OCI-LY7 (cell line): ENCODE data around the gene VCX3B. TPM values are rescaled to one million over a fixed set of nuclear protein-coding genes. Genes with fewer than 3 reads are reported as not detected.
"Not testable (repeated sequence)": the region's sequence is repeated elsewhere in the genome, so short reads cannot be mapped to it uniquely, and the experiment has no call there.

Experiments used
- BruUV-seq: library from RNA; stranded (reverse); fragments of 400-500 nt; replicated peaks from 2 replicates; lab custom pipeline; 2021; lab: Mats Ljungman, UMichigan
- CTCF ChIA-PET: fragments of 300-600 bp; sonication (Branson Sonifier 250); formaldehyde crosslinking; loops from one replicate; lab custom pipeline; 2022; ENCODE audit warnings: antibody characterized with exemption; ENCODE audit not compliant: unreplicated experiment; lab: Charles Lee
- POLR2A ChIA-PET: fragments of 300-600 bp; sonication (Branson Sonifier 250); formaldehyde crosslinking; loops from one replicate; lab custom pipeline; 2022; ENCODE audit warnings: antibody characterized with exemption; lab: Charles Lee
- DNase-seq: peaks from one replicate; pipeline ENCODE4 v3.0.0-alpha.2; 2015; ENCODE audit warnings: low spot score
- H2AFZ ChIP-seq: fragments of 200-600 bp; sonication (generic), shearing (Covaris generic); 2 replicates; pipeline ENCODE4 v1.6.1; 2014; ENCODE audit warnings: mild to moderate bottlenecking, antibody characterized with exemption, low read length, moderate library complexity
- H3K27ac ChIP-seq: fragments of 200-600 bp; sonication (generic); 2 replicates; pipeline ENCODE4 v1.5.1; 2014; ENCODE audit warnings: mixed run types, low read depth, mild to moderate bottlenecking, moderate library complexity, low read length, inconsistent platforms; ENCODE audit not compliant: poor library complexity, severe bottlenecking
- H3K36me3 ChIP-seq: fragments of 200-600 bp; sonication (generic); 2 replicates; pipeline ENCODE4 v1.6.1; 2014; ENCODE audit warnings: mild to moderate bottlenecking, antibody characterized with exemption, low read length, moderate library complexity, mixed read lengths; ENCODE audit not compliant: insufficient read depth
- H3K4me1 ChIP-seq: fragments of 200-600 bp; sonication (generic); 2 replicates; pipeline ENCODE4 v1.5.1; 2014; ENCODE audit warnings: mild to moderate bottlenecking, low read length; ENCODE audit not compliant: insufficient read depth, poor library complexity, severe bottlenecking
- H3K4me2 ChIP-seq: fragments of 200-600 bp; sonication (generic); 2 replicates; pipeline ENCODE4 v1.6.1; 2014; ENCODE audit warnings: mild to moderate bottlenecking, low read length
- H3K4me3 ChIP-seq: fragments of 200-600 bp; sonication (generic); 2 replicates; pipeline ENCODE4 v1.5.1; 2014; ENCODE audit warnings: mild to moderate bottlenecking, low read depth, low read length; ENCODE audit not compliant: poor library complexity, severe bottlenecking
- H3K79me2 ChIP-seq: fragments of 200-600 bp; sonication (generic); 2 replicates; pipeline ENCODE4 v1.6.1; 2016; ENCODE audit warnings: low read depth, mild to moderate bottlenecking, low read length, moderate library complexity, mixed read lengths; ENCODE audit not compliant: insufficient read depth
- H3K9me2 ChIP-seq: fragments of 200-600 bp; sonication (generic); 2 replicates; pipeline ENCODE4 v1.6.1; 2016; ENCODE audit warnings: mild to moderate bottlenecking, low read length, mixed read lengths; ENCODE audit not compliant: insufficient read depth
- H3K9me3 ChIP-seq: fragments of 200-600 bp; sonication (generic); 2 replicates; pipeline ENCODE4 v1.6.1; 2014; ENCODE audit warnings: mild to moderate bottlenecking, mixed run types, low read length, mixed read lengths
- H4K20me1 ChIP-seq: fragments of 200-600 bp; sonication (generic); 2 replicates; pipeline ENCODE4 v1.6.1; 2014; ENCODE audit warnings: mild to moderate bottlenecking, antibody characterized with exemption, low read length, moderate library complexity, mixed read lengths; ENCODE audit not compliant: insufficient read depth
- CTCF ChIP-seq: fragments of 200-600 bp; sonication (generic); conservative IDR thresholded peaks from 2 replicates; pipeline ENCODE4 v1.5.1; 2014; ENCODE audit warnings: mild to moderate bottlenecking, antibody characterized with exemption, low read length, moderate library complexity, mixed read lengths
- EZH2phosphoT487 ChIP-seq: fragments of 200-600 bp; sonication (generic); IDR thresholded peaks from 2 replicates; pipeline ENCODE4 v1.6.1; 2018; ENCODE audit warnings: low read depth, borderline replicate concordance, mild to moderate bottlenecking, mixed run types, antibody characterized with exemption, low read length, moderate library complexity, mixed read lengths
- intact Hi-C: fragments of 100-400 bp; cut with micrococcal nuclease; formaldehyde crosslinking; loops from one replicate; pipeline ENCODE4 v1.10.0; 2022; ENCODE audit not compliant: unreplicated experiment
- total RNA-seq, 2 experiments: library from RNA; depleted of rRNA in 1 of 2; stranded (reverse); fragments of >200 nt in 1 of 2; shearing (Covaris generic) in 1 of 2; gene quantifications; 2 replicates each; pipeline ENCODE4 v1.2.3, GENCODE V29; 2014 to 2022

The VCX3B gene
- total RNA-seq, 2 experiments from 2014 or later = 1.3 TPM; not detected in 1

- Histone ChIP-seq H3K9me3 (no peaks in the 10 kb centered on the region), H3K27ac (no peak overlapping the region), H3K36me3 (no peaks in the 10 kb centered on the region), H3K4me1 (no peaks in the 10 kb centered on the region), H3K4me3 (no peak overlapping the region), H4K20me1 (no peaks in the 10 kb centered on the region), H3K9me2 (no peaks in the 10 kb centered on the region), H2AFZ (no peak overlapping the region), H3K79me2 (no peaks in the 10 kb centered on the region), H3K4me2 (no peak overlapping the region)
- intact Hi-C loops = no loop called here
- no peak for DNase-seq
- CTCF ChIA-PET = no interaction called here
- BruUV-seq = no TSS peak
- POLR2A ChIA-PET = no interaction called here
- TF ChIP-seq EZH2phosphoT487 = no peak
- TF ChIP-seq CTCF = no peak
Measured at GRCh38 chrX:8484360-8484949, 19.8 kb downstream of the VCX3B start.

GRCh38 chrX:8495036-8495435 is 30.4 kb downstream of the VCX3B start:
- DNase-seq, H3K79me2 ChIP-seq, H4K20me1 ChIP-seq, H3K36me3 ChIP-seq, H3K9me2 ChIP-seq, POLR2A ChIA-PET, H3K4me1 ChIP-seq, H3K27ac ChIP-seq, H3K4me2 ChIP-seq, intact Hi-C loops, BruUV-seq, H3K4me3 ChIP-seq, H3K9me3 ChIP-seq, H2AFZ ChIP-seq, CTCF ChIA-PET: not testable (repeated sequence)

- POLR2A ChIA-PET = no interaction called here
- H3K9me2 ChIP-seq = no peaks in the 10 kb centered on the region
Measured at GRCh38 chrX:8500203-8500602, 35.6 kb downstream of the VCX3B start.

GRCh38 chrX:8502101-8502500 is 37.5 kb downstream of the VCX3B start:
- BruUV-seq, CTCF ChIA-PET, intact Hi-C loops, H3K9me2 ChIP-seq, H4K20me1 ChIP-seq, H3K9me3 ChIP-seq, H2AFZ ChIP-seq, H3K4me1 ChIP-seq, DNase-seq, POLR2A ChIA-PET, H3K27ac ChIP-seq, H3K79me2 ChIP-seq, H3K4me3 ChIP-seq, H3K4me2 ChIP-seq, H3K36me3 ChIP-seq: not testable (repeated sequence)

More at GRCh38 chrX:8500203-8500602, 35.6 kb downstream of the VCX3B start:
- Histone ChIP-seq H2AFZ (no peak overlapping the region), H3K4me1 (no peaks in the 10 kb centered on the region), H3K27ac (no peak overlapping the region), H3K9me3 (no peaks in the 10 kb centered on the region), H3K36me3 (no peaks in the 10 kb centered on the region), H3K4me2 (no peak overlapping the region), H3K4me3 (no peak overlapping the region), H3K79me2 (no peaks in the 10 kb centered on the region), H4K20me1 (no peaks in the 10 kb centered on the region)
- DNase-seq = no peak
- no peak for TF ChIP-seq EZH2phosphoT487
- TF ChIP-seq CTCF = no peak
- intact Hi-C loops = no loop called here
- BruUV-seq = no TSS peak
- CTCF ChIA-PET = no interaction called here
